PC-3 (cell line): ENCODE results near the gene DNAJC22. TPM values are rescaled to one million over a fixed set of nuclear protein-coding genes. Genes with fewer than 3 reads are reported as not detected.

Experiments used
- ATAC-seq: fragments of 200-7000 bp; cut with Tn5 transposase; 2 replicates; pipeline ENCODE4 v1.9.1; 2020; ENCODE audit warnings: mild to moderate bottlenecking, moderate library complexity
- BruUV-seq: library from RNA; stranded (reverse); fragments of 400-500 nt; replicated peaks from 2 replicates; lab custom pipeline; 2021; lab: Mats Ljungman, UMichigan
- CTCF ChIA-PET: fragments of 300-600 bp; sonication (Branson Sonifier 250); formaldehyde crosslinking; loops from one replicate; lab custom pipeline; 2022; ENCODE audit warnings: antibody characterized with exemption; lab: Charles Lee
- POLR2A ChIA-PET: fragments of 300-600 bp; sonication (Branson Sonifier 250); formaldehyde crosslinking; loops from one replicate; lab custom pipeline; 2022; ENCODE audit warnings: antibody characterized with exemption; ENCODE audit not compliant: unreplicated experiment; lab: Charles Lee
- DNase-seq: peaks from one replicate; pipeline ENCODE4 v3.0.0-alpha.2; 2015
- H2AFZ ChIP-seq: fragments of 300-600 bp; sonication (generic); 2 replicates; pipeline ENCODE4 v1.6.0; 2016; ENCODE audit warnings: antibody characterized with exemption, low read length
- H3F3A ChIP-seq: fragments of 300-600 bp; sonication (generic); one replicate; pipeline ENCODE4 v1.6.0; 2017; ENCODE audit warnings: antibody characterized with exemption, low read length, control low read depth, mild to moderate bottlenecking; ENCODE audit not compliant: unreplicated experiment
- H3K27ac ChIP-seq: fragments of 300-600 bp; sonication (generic); 2 replicates; pipeline ENCODE4 v1.5.1; 2016; ENCODE audit warnings: mild to moderate bottlenecking, low read length
- H3K27me3 ChIP-seq: fragments of 300-600 bp; sonication (generic); 2 replicates; pipeline ENCODE4 v1.6.1; 2016; ENCODE audit warnings: low read length, mixed read lengths
- H3K36me3 ChIP-seq: fragments of 300-600 bp; sonication (generic); 2 replicates; pipeline ENCODE4 v1.6.1; 2016; ENCODE audit warnings: low read depth, mixed run types, low read length, mixed read lengths
- H3K4me1 ChIP-seq: fragments of 300-600 bp; sonication (generic); 2 replicates; pipeline ENCODE4 v1.5.1; 2016; ENCODE audit warnings: low read length; ENCODE audit not compliant: insufficient read depth
- H3K4me2 ChIP-seq: fragments of 300-600 bp; sonication (generic); 2 replicates; pipeline ENCODE4 v1.6.0; 2016; ENCODE audit warnings: low read length
- H3K4me3 ChIP-seq: fragments of 300-600 bp; sonication (generic); 2 replicates; pipeline ENCODE4 v1.5.1; 2016; ENCODE audit warnings: mild to moderate bottlenecking, low read length, mixed read lengths
- H3K79me2 ChIP-seq: fragments of 300-600 bp; sonication (generic); 2 replicates; pipeline ENCODE4 v1.6.1; 2017; ENCODE audit warnings: low read length, mixed read lengths
- H3K9ac ChIP-seq: fragments of 300-600 bp; sonication (generic); 2 replicates; pipeline ENCODE4 v1.6.0; 2016; ENCODE audit warnings: mild to moderate bottlenecking, low read length
- H3K9me2 ChIP-seq: fragments of 300-600 bp; sonication (generic); replicated peaks from 2 replicates; pipeline ENCODE4 v1.6.1; 2016; ENCODE audit warnings: mixed run types, low read length, mixed read lengths
- H3K9me3 ChIP-seq: fragments of 300-600 bp; sonication (generic); 2 replicates; pipeline ENCODE4 v1.6.1; 2016; ENCODE audit warnings: low read length, mixed read lengths
- H4K20me1 ChIP-seq: fragments of 300-600 bp; sonication (generic); 2 replicates; pipeline ENCODE4 v1.6.1; 2016; ENCODE audit warnings: low read length, mixed read lengths
- EZH2 ChIP-seq: fragments of 300-600 bp; sonication (generic); IDR thresholded peaks from one replicate; pipeline ENCODE4 v1.6.1; 2017; ENCODE audit warnings: antibody characterized with exemption, mild to moderate bottlenecking, low read length; ENCODE audit not compliant: unreplicated experiment
- EZH2phosphoT487 ChIP-seq: fragments of 300-600 bp; sonication (generic); IDR thresholded peaks from 2 replicates; pipeline ENCODE4 v1.6.1; 2018; ENCODE audit warnings: mild to moderate bottlenecking, antibody characterized with exemption, low read length, borderline replicate concordance
- intact Hi-C: fragments of 100-400 bp; cut with micrococcal nuclease; formaldehyde crosslinking; loops from 2 replicates; pipeline ENCODE4 v1.9.0; 2023
- total RNA-seq: library from RNA; depleted of rRNA; stranded (reverse); fragments of >200 nt; gene quantifications from 2 replicates; pipeline ENCODE4 v1.2.3, GENCODE V29; 2014
- TF ChIP-seq, protein P1 (sequence below): fragments of 300-600 bp; sonication (generic); conservative IDR thresholded peaks from 2 replicates; pipeline ENCODE4 v1.5.1; 2017; ENCODE audit warnings: antibody characterized with exemption, low read depth, mild to moderate bottlenecking, low read length

Gene DNAJC22
- total RNA-seq, 1 experiment from 2014 or later: 12.9 TPM

DNA sequence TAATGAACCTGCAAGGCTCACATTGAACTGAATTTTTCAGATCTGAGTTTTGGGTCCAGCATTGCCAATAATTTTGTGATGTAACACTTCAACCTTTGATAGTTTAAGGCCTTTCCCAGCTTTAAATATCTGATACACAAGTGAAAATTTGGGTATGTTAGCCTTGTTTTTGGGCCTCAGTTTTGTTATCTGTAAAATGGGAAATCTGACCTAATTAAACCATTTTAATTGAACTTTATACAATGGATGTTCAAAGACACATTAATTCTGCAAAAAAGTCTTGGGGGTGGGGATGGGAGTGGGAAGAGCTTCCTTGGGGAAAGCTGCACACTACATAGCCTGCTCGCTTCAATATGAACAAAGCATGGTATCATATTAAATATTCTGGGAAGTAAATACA, 15.4 kb downstream of the DNAJC22 start:
- no peaks in the 10 kb centered on the region for H3F3A ChIP-seq
- no peak for ATAC-seq
- peaks cover 36% of the 10 kb centered on the region for H3K4me1 ChIP-seq
- no peak overlapping the region for H3K4me2 ChIP-seq
- H3K27ac ChIP-seq: no peak overlapping the region
- no peak for DNase-seq
- H4K20me1 ChIP-seq: no peaks in the 10 kb centered on the region
- no peaks in the 10 kb centered on the region for H3K9me2 ChIP-seq
- intact Hi-C loops: no loop called here
- no peak overlapping the region for H3K4me3 ChIP-seq
- H3K9me3 ChIP-seq: no peaks in the 10 kb centered on the region
- ChIA-PET POLR2A (no interaction called here), CTCF (no interaction called here)
- H3K79me2 ChIP-seq: peaks cover 5% of the 10 kb centered on the region; the same call in 1 of the 2 replicates
- no peak overlapping the region for H3K9ac ChIP-seq
- no peaks in the 10 kb centered on the region for H3K36me3 ChIP-seq
- BruUV-seq: no TSS peak
- H3K27me3 ChIP-seq: no peaks in the 10 kb centered on the region
- no peak overlapping the region for H2AFZ ChIP-seq
- no peak for TF ChIP-seq EZH2phosphoT487
- TF ChIP-seq, protein P1, sequence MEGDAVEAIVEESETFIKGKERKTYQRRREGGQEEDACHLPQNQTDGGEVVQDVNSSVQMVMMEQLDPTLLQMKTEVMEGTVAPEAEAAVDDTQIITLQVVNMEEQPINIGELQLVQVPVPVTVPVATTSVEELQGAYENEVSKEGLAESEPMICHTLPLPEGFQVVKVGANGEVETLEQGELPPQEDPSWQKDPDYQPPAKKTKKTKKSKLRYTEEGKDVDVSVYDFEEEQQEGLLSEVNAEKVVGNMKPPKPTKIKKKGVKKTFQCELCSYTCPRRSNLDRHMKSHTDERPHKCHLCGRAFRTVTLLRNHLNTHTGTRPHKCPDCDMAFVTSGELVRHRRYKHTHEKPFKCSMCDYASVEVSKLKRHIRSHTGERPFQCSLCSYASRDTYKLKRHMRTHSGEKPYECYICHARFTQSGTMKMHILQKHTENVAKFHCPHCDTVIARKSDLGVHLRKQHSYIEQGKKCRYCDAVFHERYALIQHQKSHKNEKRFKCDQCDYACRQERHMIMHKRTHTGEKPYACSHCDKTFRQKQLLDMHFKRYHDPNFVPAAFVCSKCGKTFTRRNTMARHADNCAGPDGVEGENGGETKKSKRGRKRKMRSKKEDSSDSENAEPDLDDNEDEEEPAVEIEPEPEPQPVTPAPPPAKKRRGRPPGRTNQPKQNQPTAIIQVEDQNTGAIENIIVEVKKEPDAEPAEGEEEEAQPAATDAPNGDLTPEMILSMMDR: no peak
- TF ChIP-seq EZH2: no peak

DNA sequence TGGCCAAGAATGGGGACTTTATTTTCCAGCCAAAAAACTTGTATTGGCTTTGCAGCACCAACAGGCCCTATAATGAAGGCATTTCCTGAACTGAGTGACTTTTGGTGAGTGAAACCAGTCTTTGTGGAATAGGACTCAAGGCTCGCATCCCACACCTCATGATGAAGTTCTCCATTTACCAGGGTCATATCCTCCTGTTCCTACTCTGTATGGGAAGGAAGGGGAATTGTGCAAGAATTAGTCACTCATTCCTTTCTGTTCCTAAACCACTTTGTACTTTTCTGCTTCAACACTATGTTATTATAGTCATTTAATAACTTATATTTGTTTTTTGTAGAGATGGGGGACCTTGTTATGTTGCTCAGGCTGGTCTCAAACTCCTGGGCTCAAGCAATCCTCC, 18.3 kb downstream of the DNAJC22 start:
- no peak overlapping the region for H3K4me3 ChIP-seq
- intact Hi-C loops: no loop called here
- H3K27ac ChIP-seq: peak overlapping the region; percentile 42
- TF ChIP-seq EZH2 (no peak), EZH2phosphoT487 (no peak)
- TF ChIP-seq, protein P1: no peak
- no peaks in the 10 kb centered on the region for H3K27me3 ChIP-seq
- H3K4me1 ChIP-seq: peaks cover 34% of the 10 kb centered on the region
- no peak overlapping the region for H3K9ac ChIP-seq
- H2AFZ ChIP-seq: no peak overlapping the region
- H3K9me2 ChIP-seq: no peaks in the 10 kb centered on the region
- no peaks in the 10 kb centered on the region for H3K36me3 ChIP-seq
- BruUV-seq: no TSS peak
- ChIA-PET CTCF (no interaction called here), POLR2A (no interaction called here)
- peak overlapping the region; percentile 94 for H3K4me2 ChIP-seq
- no peaks in the 10 kb centered on the region for H3K9me3 ChIP-seq
- peak; percentile 66 for DNase-seq
- peaks cover 6% of the 10 kb centered on the region for H4K20me1 ChIP-seq
- ATAC-seq: no peak
- peaks cover 30% of the 10 kb centered on the region for H3K79me2 ChIP-seq
- no peaks in the 10 kb centered on the region for H3F3A ChIP-seq

DNA sequence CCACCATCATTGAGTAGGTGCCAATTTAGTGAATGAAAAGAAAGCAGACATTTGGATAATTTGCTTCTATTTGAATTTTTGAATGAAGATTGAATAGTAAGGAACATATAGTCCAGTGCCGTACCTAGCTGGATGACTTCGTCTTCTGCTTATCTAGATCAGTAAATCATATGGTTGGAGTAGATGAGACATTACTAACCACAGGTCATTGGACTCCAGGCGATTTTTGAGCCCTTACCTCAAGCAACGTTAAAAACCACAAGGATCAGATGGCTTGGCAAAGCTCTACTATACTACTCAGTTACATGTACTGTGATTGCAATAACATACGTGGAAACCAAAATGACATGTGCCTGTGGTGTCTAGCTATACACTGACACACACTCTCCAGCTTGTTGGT, 18.9 kb downstream of the DNAJC22 start:
- no peak overlapping the region for H3K9ac ChIP-seq
- H3K9me3 ChIP-seq: no peaks in the 10 kb centered on the region
- H3K27ac ChIP-seq: peak overlapping the region; percentile 42
- H3K79me2 ChIP-seq: peaks cover 35% of the 10 kb centered on the region
- H3K4me2 ChIP-seq: peak overlapping the region; percentile 94
- ChIA-PET CTCF (interaction anchor here (0.5 to 0.7 kb wide), 2 partner anchors 147 to 149 kb away, joined by 3 to 9 read pairs; no protein-coding TSS in a partner anchor), POLR2A (interaction anchor here (1.9 kb wide), 1 partner anchor 146 kb away, joined by 16 read pairs; no protein-coding TSS in a partner anchor)
- no peak for TF ChIP-seq EZH2
- TF ChIP-seq, protein P1: no peak
- TF ChIP-seq EZH2phosphoT487: no peak
- H3K36me3 ChIP-seq: no peaks in the 10 kb centered on the region
- ATAC-seq (no peak), DNase-seq (peak; percentile 83)
- no peak overlapping the region for H3K4me3 ChIP-seq
- peaks cover 37% of the 10 kb centered on the region for H3K4me1 ChIP-seq
- no peak overlapping the region for H2AFZ ChIP-seq
- intact Hi-C loops: no loop called here
- H3K9me2 ChIP-seq: no peaks in the 10 kb centered on the region
- no peaks in the 10 kb centered on the region for H3K27me3 ChIP-seq
- peaks cover 10% of the 10 kb centered on the region for H4K20me1 ChIP-seq
- H3F3A ChIP-seq: no peaks in the 10 kb centered on the region
- no TSS peak for BruUV-seq
